Osteoblast (primary cell): ENCODE measurements around the gene PRAMEF17. TPM values are rescaled to one million over a fixed set of nuclear protein-coding genes. Genes with fewer than 3 reads are reported as not detected.
"Not testable (repeated sequence)": the region's sequence is repeated elsewhere in the genome, so short reads cannot be mapped to it uniquely, and the experiment has no call there.

Experiments
- DNase-seq: peaks from one replicate; pipeline ENCODE4 v3.0.0; 2011; ENCODE audit warnings: low spot score, mixed read lengths; ENCODE audit not compliant: insufficient read length; ENCODE audit errors: missing footprints
- H2AFZ ChIP-seq: 2 replicates; pipeline ENCODE4 v1.6.0; 2011; ENCODE audit warnings: mild to moderate bottlenecking, low read length
- H3K27ac ChIP-seq: 2 replicates; pipeline ENCODE4 v1.5.1; 2011; ENCODE audit warnings: mild to moderate bottlenecking, low read depth, low read length, moderate library complexity
- H3K27me3 ChIP-seq: 2 replicates; pipeline ENCODE4 v1.6.0; 2012; ENCODE audit warnings: mild to moderate bottlenecking, control low read depth, inconsistent platforms, low read length, moderate library complexity; ENCODE audit not compliant: insufficient read depth
- H3K36me3 ChIP-seq: 2 replicates; pipeline ENCODE4 v1.5.1; 2011; ENCODE audit warnings: mild to moderate bottlenecking, low read length, control low read depth, moderate library complexity; ENCODE audit not compliant: insufficient read depth
- H3K4me1 ChIP-seq: 2 replicates; pipeline ENCODE4 v1.5.1; 2011; ENCODE audit warnings: mild to moderate bottlenecking, low read length, control low read depth, moderate library complexity; ENCODE audit not compliant: insufficient read depth
- H3K4me2 ChIP-seq: 2 replicates; pipeline ENCODE4 v1.6.0; 2011; ENCODE audit warnings: mild to moderate bottlenecking, low read length; ENCODE audit not compliant: insufficient read depth
- H3K4me3 ChIP-seq: fragments of 200-600 bp; sonication (generic); 3 replicates; pipeline ENCODE4 v1.5.1; 2012; ENCODE audit warnings: mild to moderate bottlenecking, low read length, inconsistent platforms; ENCODE audit not compliant: insufficient read depth
- H3K79me2 ChIP-seq: 2 replicates; pipeline ENCODE4 v1.6.0; 2012; ENCODE audit warnings: mild to moderate bottlenecking, low read length, control low read depth, inconsistent platforms; ENCODE audit not compliant: insufficient read depth
- H3K9me3 ChIP-seq: 2 replicates; pipeline ENCODE4 v1.5.1; 2011; ENCODE audit warnings: low read depth, low read length, control low read depth
- H4K20me1 ChIP-seq: 2 replicates; pipeline ENCODE4 v1.6.0; 2012; ENCODE audit warnings: mild to moderate bottlenecking, low read length, control low read depth; ENCODE audit not compliant: insufficient read depth
- total RNA-seq: library from RNA; depleted of rRNA; stranded (reverse); fragments of >200 nt; gene quantifications from 2 replicates; pipeline ENCODE4 v1.2.3, GENCODE V29; 2012

The PRAMEF17 gene
- total RNA-seq, 1 donor = not detected

- H3K4me2 ChIP-seq, H3K27ac ChIP-seq, H3K9me3 ChIP-seq, H3K4me3 ChIP-seq, H3K36me3 ChIP-seq, H3K4me1 ChIP-seq, H2AFZ ChIP-seq, DNase-seq, H4K20me1 ChIP-seq, H3K79me2 ChIP-seq, H3K27me3 ChIP-seq: not testable (repeated sequence)
Observed at GRCh38 chr1:13366536-13366935, 22.9 kb upstream of the PRAMEF17 start.

GRCh38 chr1:13368544-13368943 lies 20.9 kb upstream of the PRAMEF17 start:
- H3K4me1 ChIP-seq, H3K9me3 ChIP-seq, H3K36me3 ChIP-seq, H3K27me3 ChIP-seq, H3K27ac ChIP-seq, H3K4me2 ChIP-seq, H3K79me2 ChIP-seq, DNase-seq, H3K4me3 ChIP-seq, H4K20me1 ChIP-seq, H2AFZ ChIP-seq: not testable (repeated sequence)

DNA sequence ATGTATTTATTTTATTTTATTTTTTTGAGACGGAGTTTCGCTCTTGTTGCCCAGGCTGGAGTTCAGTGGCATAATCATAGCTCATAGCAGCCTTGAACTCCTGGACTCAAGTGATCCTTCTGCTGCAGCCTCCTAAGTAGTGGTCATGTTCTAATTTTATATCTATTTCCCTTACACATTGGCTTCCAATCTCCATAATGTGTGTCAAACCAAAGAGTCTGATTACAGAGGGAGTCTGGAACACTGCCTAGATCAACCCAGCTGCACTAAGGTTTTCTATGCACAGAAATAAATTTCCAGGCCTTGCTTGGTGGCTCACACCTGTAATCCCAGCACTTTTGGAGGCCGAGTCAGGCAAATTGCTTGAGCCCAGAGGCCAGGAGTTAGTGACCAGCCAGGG lies 10.4 kb upstream of the PRAMEF17 start:
- not testable (repeated sequence) for H3K9me3 ChIP-seq, H3K27ac ChIP-seq, H2AFZ ChIP-seq, H3K4me2 ChIP-seq, H3K27me3 ChIP-seq, DNase-seq, H3K36me3 ChIP-seq, H3K79me2 ChIP-seq, H3K4me3 ChIP-seq, H3K4me1 ChIP-seq, H4K20me1 ChIP-seq

- not testable (repeated sequence) for H3K27me3 ChIP-seq, H3K4me3 ChIP-seq, H3K4me1 ChIP-seq, DNase-seq, H4K20me1 ChIP-seq, H3K27ac ChIP-seq, H3K79me2 ChIP-seq, H3K36me3 ChIP-seq, H2AFZ ChIP-seq, H3K9me3 ChIP-seq, H3K4me2 ChIP-seq
Observed at GRCh38 chr1:13380380-13380779, 9.1 kb upstream of the PRAMEF17 start.

GRCh38 chr1:13393004-13393403 lies 3.6 kb downstream of the PRAMEF17 start:
- H3K4me2 ChIP-seq, H4K20me1 ChIP-seq, H3K9me3 ChIP-seq, H3K27me3 ChIP-seq, H3K4me3 ChIP-seq, H3K27ac ChIP-seq, H2AFZ ChIP-seq, H3K4me1 ChIP-seq, H3K79me2 ChIP-seq, DNase-seq, H3K36me3 ChIP-seq: not testable (repeated sequence)

DNA sequence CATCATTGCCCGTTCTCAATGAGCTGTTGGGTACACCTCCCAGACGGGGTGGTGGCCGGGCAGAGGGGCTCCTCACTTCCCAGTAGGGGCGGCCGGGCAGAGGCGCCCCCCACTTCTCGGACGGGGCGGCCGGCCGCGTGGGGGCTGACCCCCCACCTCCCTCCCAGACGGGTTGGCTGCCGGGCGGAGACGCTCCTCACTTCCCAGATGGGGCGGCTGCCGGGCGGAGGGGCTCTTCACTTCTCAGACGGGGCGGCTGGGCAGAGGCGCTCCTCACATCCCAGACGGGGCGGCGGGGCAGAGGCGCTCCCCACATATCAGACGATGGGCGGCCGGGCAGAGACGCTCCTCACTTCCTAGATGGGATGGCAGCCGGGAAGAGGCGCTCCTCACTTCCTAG lies 5.3 kb downstream of the PRAMEF17 start:
- not testable (repeated sequence) for H3K27me3 ChIP-seq, H3K4me1 ChIP-seq, DNase-seq, H3K9me3 ChIP-seq, H3K4me3 ChIP-seq, H3K27ac ChIP-seq, H3K79me2 ChIP-seq, H4K20me1 ChIP-seq, H3K36me3 ChIP-seq, H2AFZ ChIP-seq, H3K4me2 ChIP-seq

- DNase-seq, H3K36me3 ChIP-seq, H3K27me3 ChIP-seq, H3K4me1 ChIP-seq, H4K20me1 ChIP-seq, H3K4me2 ChIP-seq, H3K27ac ChIP-seq, H3K79me2 ChIP-seq, H2AFZ ChIP-seq, H3K4me3 ChIP-seq, H3K9me3 ChIP-seq: not testable (repeated sequence)
Observed at GRCh38 chr1:13395311-13395710, 5.9 kb downstream of the PRAMEF17 start.
